ENCODE results near the gene XXYLT1. TPM values are rescaled to one million over a fixed set of nuclear protein-coding genes. Genes with fewer than 3 reads are reported as not detected.
"Not testable (repeated sequence)": the region's sequence is repeated elsewhere in the genome, so short reads cannot be mapped to it uniquely, and the experiment has no call there.

Gene XXYLT1
- total and polyA plus RNA-seq, 2 of the 4 experiments (the other 2 are of a cell fraction) = 14.7 to 18.1 TPM

DNA sequence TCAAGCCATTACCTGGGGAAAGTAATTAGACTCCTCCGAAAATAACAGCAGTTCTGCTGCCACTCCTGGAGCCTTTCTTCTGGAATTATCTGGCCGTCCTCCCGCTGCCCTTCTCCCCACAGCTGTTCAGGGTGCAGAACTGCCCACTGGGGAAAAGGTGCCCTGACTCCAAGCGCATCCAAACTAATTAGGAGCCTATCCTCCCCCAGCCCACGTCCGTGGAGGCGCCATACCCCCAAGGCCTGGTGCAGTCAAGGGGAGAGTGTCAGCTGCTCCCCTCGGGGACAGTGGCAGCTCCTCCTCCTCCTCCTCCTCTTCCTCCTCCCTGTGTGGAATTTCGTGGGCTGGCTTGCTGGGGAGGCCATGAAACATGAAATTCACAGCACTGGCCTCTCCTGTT, 177.2 kb downstream of the XXYLT1 start:
- H3K14ac ChIP-seq (replicated peaks; ENCODE audit: low read depth, low read length) = no peak overlapping the region
- no peaks in the 10 kb centered on the region for H3K4me1 ChIP-seq (ENCODE audit: control insufficient read depth, insufficient read depth, low read length)
- no peak overlapping the region for H4K8ac ChIP-seq (ENCODE audit: low read depth in 2 of 2, low read length in 2 of 2)
- TF ChIP-seq RCOR1 (IDR thresholded peaks at IDR 0.05; ENCODE audit: insufficient replicate concordance, low read length) (no peak), BHLHE40 (IDR thresholded peaks at IDR 0.05; ENCODE audit: low read depth, low read length) (no peak)
- no peak overlapping the region for H3K4me2 ChIP-seq (ENCODE audit: low read depth, low read length)
- no peak overlapping the region for H3K18ac ChIP-seq (ENCODE audit: low read depth, low read length)
- no peak overlapping the region for H2AK5ac ChIP-seq (ENCODE audit: low read depth, low read length)
- H4K91ac ChIP-seq (ENCODE audit: insufficient read depth, low read depth, low read length) = no peak overlapping the region
- no peak overlapping the region for H2BK120ac ChIP-seq (ENCODE audit: low read depth, low read length)
- 100% methylated on average over 3 of the region's 9 CpGs; no CpG with 5 or more reads in 1 of the 2 experiments for WGBS, 2 experiments (ENCODE audit: extremely low coverage in 2 of 2, insufficient read length in 1 of 2)
- in situ Hi-C loops (cut with MboI; ENCODE audit: low sequenced_read_pairs) = no loop called here
- ChIA-PET CTCF (no interaction called here), POLR2A (ENCODE audit: unreplicated experiment) (no interaction called here)
- no peak overlapping the region for H3K23ac ChIP-seq (ENCODE audit: low read depth, low read length)
- H2BK20ac ChIP-seq (ENCODE audit: low read depth, low read length) = no peak overlapping the region
- H3K9me3 ChIP-seq (ENCODE audit: control insufficient read depth, insufficient read depth, low read length) = no peaks in the 10 kb centered on the region
- H3K36me3 ChIP-seq (ENCODE audit: control insufficient read depth, insufficient read depth, low read length) = no peaks in the 10 kb centered on the region
- peaks cover 13% of the 10 kb centered on the region for H3K9me1 ChIP-seq (ENCODE audit: insufficient read depth, low read length)
- no peak overlapping the region for H3K27ac ChIP-seq (ENCODE audit: insufficient read depth, low read length)
- no peak overlapping the region; the same call in 1 of the 2 replicates for H3K4ac ChIP-seq (ENCODE audit: low read depth, low read length)
- DNase-seq (no peak), ATAC-seq (ENCODE audit: low read depth) (no peak)
- no peak overlapping the region for H3K9ac ChIP-seq (ENCODE audit: low read depth, low read length)
- dilution Hi-C loops (cut with HindIII; ENCODE audit: low sequenced_read_pairs, unreplicated experiment) = no loop called here
- H2AFZ ChIP-seq (replicated peaks; ENCODE audit: low read length, poor library complexity) = no peak overlapping the region
- H2BK5ac ChIP-seq (ENCODE audit: low read depth, low read length, poor library complexity, severe bottlenecking) = no peak overlapping the region
- H2AK9ac ChIP-seq (replicated peaks; ENCODE audit: low read depth, low read length, poor library complexity) = no peak overlapping the region
- H3K56ac ChIP-seq (ENCODE audit: extremely low read depth, insufficient read depth, low read length) = no peak overlapping the region
- H3K4me3 ChIP-seq (ENCODE audit: insufficient read depth, low read depth, low read length) = no peak overlapping the region
- H3K79me1 ChIP-seq (ENCODE audit: low read depth in 1 of 2, low read length in 2 of 2) = 0 out of 4 replicates have a peak, but pooled peaks cover 4 to 6% of the 10 kb centered on the region in 2 experiments
- H3K27me3 ChIP-seq (ENCODE audit: control insufficient read depth, insufficient read depth, low read length) = no peaks in the 10 kb centered on the region
- intact Hi-C loops (cut with micrococcal nuclease) = no loop called here
- no peak overlapping the region for H2BK15ac ChIP-seq (ENCODE audit: low read depth, low read length)
- H4K20me1 ChIP-seq (ENCODE audit: insufficient read depth, low read length) = no peaks in the 10 kb centered on the region
- no TSS peak for BruUV-seq (replicated peaks)
- H4K5ac ChIP-seq (ENCODE audit: low read depth, low read length) = no peak overlapping the region

DNA sequence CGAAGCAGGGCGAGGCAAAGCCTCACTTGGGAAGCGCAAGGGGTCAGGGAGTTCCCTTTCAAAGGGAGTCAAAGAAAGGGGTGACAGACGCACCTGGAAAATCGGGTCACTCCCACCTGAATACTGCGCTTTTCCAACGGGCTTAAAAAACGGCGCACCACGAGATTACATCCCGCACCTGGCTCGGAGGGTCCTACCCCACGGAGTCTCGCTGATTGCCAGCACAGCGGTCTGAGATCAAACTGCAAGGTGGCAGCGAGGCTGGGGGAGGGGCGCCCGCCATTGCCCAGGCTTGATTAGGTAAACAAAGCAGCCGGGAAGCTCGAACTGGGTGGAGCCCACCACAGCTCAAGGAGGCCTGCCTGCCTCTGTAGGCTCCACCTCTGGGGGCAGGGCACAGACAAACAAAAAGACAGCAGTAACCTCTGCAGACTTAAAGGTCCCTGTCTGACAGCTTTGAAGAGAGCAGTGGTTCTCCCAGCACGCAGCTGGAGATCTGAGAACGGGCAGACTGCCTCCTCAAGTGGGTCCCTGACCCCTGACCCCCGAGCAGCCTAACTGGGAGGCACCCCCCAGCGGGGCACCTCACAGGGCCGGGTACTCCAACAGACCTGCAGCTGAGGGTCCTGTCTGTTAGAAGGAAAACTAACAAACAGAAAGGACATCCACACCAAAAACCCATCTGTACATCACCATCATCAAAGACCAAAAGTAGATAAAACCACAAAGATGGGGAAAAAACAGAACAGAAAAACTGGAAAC, 182.9 kb downstream of the XXYLT1 start:
- H3K36me3 ChIP-seq (ENCODE audit: control insufficient read depth, insufficient read depth, low read length); intact Hi-C loops (cut with micrococcal nuclease); ATAC-seq (ENCODE audit: low read depth); DNase-seq; H3K9me3 ChIP-seq (ENCODE audit: control insufficient read depth, insufficient read depth, low read length); H4K91ac ChIP-seq (ENCODE audit: insufficient read depth, low read depth, low read length); in situ Hi-C loops (cut with MboI; ENCODE audit: low sequenced_read_pairs); H2BK120ac ChIP-seq (ENCODE audit: low read depth, low read length); H2AK9ac ChIP-seq (replicated peaks; ENCODE audit: low read depth, low read length, poor library complexity); H2BK20ac ChIP-seq (ENCODE audit: low read depth, low read length); H4K20me1 ChIP-seq (ENCODE audit: insufficient read depth, low read length); CTCF ChIA-PET; H3K9ac ChIP-seq (ENCODE audit: low read depth, low read length); H3K23ac ChIP-seq (ENCODE audit: low read depth, low read length); H2BK5ac ChIP-seq (ENCODE audit: low read depth, low read length, poor library complexity, severe bottlenecking); H3K4ac ChIP-seq (ENCODE audit: low read depth, low read length); H3K9me1 ChIP-seq (ENCODE audit: insufficient read depth, low read length); H4K5ac ChIP-seq (ENCODE audit: low read depth, low read length); H3K4me3 ChIP-seq (ENCODE audit: insufficient read depth, low read depth, low read length); H3K79me1 ChIP-seq (ENCODE audit: low read depth in 1 of 2, low read length in 2 of 2); H3K56ac ChIP-seq (ENCODE audit: extremely low read depth, insufficient read depth, low read length); H2AK5ac ChIP-seq (ENCODE audit: low read depth, low read length); H3K14ac ChIP-seq (replicated peaks; ENCODE audit: low read depth, low read length); H3K4me1 ChIP-seq (ENCODE audit: control insufficient read depth, insufficient read depth, low read length); H3K27ac ChIP-seq (ENCODE audit: insufficient read depth, low read length); H2BK15ac ChIP-seq (ENCODE audit: low read depth, low read length); POLR2A ChIA-PET (ENCODE audit: unreplicated experiment); H3K4me2 ChIP-seq (ENCODE audit: low read depth, low read length); H3K27me3 ChIP-seq (ENCODE audit: control insufficient read depth, insufficient read depth, low read length); H3K18ac ChIP-seq (ENCODE audit: low read depth, low read length); H2AFZ ChIP-seq (replicated peaks; ENCODE audit: low read length, poor library complexity); BruUV-seq (replicated peaks); dilution Hi-C loops (cut with HindIII; ENCODE audit: low sequenced_read_pairs, unreplicated experiment): not testable (repeated sequence)
- WGBS, 2 experiments (ENCODE audit: extremely low coverage in 2 of 2, insufficient read length in 1 of 2) = no CpG with 5 or more reads among the region's 25 CpGs
- H4K8ac ChIP-seq (ENCODE audit: low read depth in 2 of 2, low read length in 2 of 2) = 0 out of 4 replicates have a peak overlapping the region, but pooled peaks of 1 of the 2 experiments have one; percentile 16

All from IMR-90 (cell line).